DMS53 (cell line): ENCODE data around the gene WHAMM.
"Not testable (repeated sequence)": the region's sequence is repeated elsewhere in the genome, so short reads cannot be mapped to it uniquely, and the experiment has no call there.

ENCODE experiments used
- DNase-seq: peaks from one replicate; lab custom pipeline; 2025; lab: John Stamatoyannopoulos, UW

The WHAMM gene, protein sequence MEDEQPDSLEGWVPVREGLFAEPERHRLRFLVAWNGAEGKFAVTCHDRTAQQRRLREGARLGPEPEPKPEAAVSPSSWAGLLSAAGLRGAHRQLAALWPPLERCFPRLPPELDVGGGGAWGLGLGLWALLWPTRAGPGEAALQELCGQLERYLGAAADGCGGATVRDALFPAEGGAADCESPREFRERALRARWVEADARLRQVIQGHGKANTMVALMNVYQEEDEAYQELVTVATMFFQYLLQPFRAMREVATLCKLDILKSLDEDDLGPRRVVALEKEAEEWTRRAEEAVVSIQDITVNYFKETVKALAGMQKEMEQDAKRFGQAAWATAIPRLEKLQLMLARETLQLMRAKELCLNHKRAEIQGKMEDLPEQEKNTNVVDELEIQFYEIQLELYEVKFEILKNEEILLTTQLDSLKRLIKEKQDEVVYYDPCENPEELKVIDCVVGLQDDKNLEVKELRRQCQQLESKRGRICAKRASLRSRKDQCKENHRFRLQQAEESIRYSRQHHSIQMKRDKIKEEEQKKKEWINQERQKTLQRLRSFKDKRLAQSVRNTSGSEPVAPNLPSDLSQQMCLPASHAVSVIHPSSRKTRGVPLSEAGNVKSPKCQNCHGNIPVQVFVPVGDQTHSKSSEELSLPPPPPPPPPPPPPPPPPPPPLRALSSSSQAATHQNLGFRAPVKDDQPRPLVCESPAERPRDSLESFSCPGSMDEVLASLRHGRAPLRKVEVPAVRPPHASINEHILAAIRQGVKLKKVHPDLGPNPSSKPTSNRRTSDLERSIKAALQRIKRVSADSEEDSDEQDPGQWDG

DNA sequence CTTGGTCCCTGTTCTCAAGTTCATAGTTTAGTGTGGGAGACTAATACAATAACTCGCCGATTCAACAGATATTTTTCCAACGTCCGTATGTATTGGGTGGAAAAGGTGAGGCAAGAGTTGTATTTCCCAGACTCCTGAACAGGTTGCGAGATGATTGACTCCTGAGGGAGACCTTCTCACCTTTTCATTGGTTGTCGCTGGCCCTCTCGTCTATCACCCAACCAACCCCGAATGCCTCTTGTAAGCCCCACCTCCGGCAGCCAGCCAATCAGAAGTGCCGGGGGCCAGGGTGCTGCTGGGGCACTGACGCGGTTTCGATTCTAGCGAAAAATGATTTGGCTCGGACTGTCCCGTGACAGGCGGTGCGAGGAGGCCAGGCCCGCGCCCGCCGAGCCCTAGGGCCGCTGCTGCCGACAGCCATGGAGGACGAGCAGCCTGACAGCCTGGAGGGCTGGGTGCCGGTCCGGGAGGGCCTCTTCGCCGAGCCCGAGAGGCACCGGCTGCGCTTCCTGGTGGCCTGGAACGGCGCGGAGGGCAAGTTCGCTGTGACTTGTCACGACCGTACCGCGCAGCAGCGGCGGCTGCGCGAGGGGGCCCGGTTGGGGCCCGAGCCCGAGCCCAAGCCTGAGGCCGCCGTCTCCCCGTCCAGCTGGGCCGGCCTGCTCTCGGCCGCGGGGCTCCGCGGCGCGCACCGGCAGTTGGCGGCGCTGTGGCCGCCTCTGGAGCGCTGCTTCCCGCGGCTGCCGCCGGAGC lies at the start of gene WHAMM:
WHAMM (plus strand) TSS at position 321 of the 753 bp plus-strand sequence; CDS start at position 420, 99 bp downstream.
- peak; percentile 98 for DNase-seq

DNA sequence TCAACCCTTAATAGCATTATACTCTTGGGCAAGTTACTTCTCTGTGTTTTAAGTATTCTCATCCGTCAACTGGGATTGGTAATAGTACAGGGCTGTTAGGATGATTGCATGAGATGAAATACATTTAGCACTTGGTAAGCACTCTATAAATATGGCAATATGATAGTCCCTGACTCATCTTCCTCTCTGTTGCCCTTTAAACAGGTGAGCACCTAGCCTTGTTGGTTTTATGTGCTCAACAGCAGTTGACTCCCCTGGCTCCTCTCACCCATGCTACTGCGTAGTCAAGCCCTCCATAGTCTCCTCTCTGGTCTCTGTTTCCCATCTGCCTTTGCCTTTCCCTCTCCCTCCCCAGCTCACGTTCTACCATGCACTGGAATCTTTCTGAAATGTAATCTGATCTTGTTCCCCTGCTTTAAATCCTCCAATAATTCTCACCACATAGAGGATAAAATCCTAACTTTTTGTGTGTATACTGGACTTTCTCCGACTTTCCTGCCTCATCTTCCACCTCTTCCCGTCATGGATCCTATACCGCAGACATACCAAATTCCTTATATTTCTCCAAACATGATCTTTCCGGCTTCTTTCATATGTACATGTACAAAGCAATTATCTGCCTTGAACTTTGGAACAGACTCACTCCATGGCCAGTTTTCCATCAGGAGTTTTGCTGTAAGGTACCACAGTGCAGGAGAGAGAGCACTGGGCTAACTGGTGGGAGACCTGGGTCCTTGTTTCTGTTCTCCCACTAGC lies 45.9 kb upstream of the WHAMM start:
- DNase-seq: peak; percentile 58

DNA sequence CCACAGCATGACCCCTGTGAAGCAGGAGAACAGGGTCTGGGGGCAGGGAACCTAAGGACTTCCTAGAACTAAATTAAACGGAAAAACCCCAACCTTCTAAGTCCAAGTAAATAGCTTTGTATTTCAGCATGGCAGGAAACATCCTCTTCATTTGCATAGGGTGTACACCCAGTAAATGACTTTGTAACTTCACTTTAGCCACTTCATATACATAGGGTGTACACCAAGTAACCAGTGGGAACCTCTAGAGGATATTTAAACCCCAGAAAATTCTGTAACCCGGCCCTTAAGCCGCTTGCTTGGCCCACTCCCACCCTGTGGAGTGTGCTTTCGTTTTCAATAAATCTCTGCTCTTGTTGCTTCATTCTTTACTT lies 45.3 kb upstream of the WHAMM start:
- DNase-seq: no peak

DNA sequence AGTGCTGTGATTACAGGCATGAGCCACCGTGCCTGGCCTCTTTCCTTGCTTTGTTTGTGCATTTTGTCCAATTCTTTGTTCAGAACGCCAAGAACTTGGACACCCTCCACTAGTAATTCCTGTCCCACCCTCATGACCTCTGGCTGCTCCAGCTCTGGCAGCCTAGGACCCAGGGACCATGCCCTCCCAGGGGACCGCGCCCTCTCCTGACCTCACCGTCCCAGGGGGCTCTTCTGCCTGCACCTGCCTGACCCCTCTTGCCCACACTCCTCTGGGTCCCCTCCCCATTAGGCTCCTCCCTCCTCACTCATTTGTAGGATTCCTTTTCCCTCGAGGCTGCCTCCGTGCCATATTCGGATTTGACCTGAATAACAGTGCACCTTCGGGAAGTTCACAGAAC lies 44.7 kb upstream of the WHAMM start:
- no peak for DNase-seq

DNA sequence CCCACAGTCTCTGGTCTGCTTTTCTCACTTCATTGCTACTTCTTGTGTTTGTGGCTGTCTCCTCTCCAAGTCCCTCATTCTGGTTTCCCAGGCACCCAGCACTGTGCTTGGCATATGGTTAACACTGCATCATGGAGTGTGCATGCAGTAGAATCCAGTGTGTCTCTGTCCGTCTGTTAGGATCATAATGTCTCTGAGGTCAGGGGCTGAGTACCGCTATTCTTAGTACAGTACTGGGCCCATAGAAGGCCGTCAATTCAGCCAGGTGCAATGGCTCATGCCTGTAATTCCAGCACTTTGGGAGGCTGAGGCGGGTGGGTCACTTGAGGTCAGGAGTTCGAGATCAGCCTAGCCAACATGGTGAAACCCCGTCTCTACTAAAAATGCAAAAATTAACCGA lies 43.2 kb upstream of the WHAMM start:
- not testable (repeated sequence) for DNase-seq

DNA sequence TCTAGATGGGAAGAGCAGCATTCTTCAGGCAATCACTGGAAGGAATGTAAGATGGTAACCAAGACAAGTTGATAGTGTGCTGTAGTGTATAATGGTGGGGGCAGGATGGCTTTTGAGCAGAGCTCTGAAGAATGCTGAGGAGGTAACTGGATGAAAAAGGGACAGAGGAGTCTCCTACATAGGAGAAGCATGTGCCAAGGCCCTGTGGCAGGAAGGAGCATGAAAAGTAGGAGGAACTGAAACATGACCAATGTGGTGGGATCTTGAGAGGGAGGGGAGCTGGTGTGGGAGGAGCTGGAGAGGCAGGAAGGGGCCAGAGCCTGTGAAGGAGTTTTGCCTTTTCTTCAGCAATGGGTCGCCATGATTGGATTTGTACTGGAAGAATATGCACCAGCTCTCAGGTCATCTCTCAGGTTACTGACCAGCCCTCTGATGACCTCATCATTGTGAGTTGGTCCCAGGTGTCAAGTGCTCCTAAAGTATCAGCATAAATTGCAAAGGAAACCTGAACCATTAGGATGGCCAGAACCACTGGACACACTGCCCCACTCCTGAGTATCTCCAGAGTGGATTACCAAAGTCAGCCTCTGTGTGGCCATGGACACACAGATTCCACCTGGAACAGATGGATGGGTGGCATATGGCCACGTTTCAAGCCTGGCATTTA lies 42.1 kb upstream of the WHAMM start:
- DNase-seq: peak; percentile 5

DNA sequence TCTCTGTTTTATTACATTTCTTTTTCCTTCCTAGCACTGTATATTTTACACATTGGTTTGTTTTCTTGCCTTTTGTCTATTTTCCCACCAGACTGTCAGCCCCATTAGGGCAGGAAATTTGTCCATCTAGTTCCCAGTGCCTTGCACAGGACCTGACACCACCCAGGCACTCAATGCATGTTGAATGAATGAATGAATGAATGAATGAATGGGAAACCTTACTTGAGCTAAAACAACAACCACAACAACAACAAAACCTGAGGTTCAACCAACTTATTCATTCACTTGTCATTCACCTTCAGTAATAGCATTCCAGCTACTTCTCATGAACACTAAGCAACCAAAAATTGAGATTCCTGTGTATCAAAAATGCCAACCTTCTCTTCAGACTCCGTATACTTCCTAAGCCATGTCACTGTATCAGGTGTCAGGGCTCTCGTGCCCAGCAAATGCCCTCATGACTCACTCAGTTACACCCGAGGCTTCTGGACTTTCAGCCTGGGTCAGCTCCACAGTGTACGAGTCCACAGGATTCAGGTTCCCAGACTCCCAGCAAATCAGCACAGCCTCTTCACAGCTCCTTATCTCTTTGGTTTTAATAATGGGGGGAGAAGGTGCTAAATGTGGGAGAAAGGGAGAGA lies 40.9 kb upstream of the WHAMM start:
- DNase-seq: peak; percentile 18

DNA sequence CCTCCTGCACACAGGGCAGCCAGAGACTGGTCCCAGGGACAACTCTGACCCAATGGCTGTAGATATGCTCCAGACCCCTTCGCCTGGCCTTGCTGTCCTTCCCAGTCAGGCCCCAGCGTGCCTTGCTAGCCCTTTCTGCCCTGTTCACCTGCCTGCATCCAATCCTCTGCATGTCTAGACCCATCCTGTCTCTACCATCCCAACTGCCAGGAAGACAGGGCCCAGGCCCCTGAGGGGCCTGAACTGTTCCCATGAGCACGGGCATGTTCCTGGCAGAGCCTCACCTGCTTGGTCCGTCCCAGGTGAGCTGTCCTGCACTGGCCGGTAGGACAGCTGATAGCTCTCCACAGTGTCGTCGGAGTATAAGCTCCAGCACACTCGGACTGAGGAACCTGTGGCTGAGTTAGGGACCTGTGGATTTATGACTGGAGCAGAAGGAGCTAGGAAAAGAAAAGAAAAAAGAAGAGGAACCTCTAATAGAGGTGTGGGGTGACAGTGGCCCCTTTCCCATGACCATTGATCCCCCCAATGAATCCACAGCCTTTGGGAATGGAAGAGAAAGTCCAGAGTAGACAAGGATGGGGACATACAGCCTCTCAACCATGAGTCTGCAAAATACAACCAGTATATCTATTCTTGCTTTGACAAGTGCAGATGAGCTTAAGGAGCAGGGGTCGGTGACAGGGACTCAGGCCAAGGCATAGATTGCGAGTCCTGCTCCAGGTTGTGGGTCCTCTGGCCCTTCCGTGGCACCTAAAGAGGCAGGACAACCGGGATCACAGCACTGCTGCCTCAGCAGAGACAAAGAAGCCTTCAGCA lies 37.4 kb upstream of the WHAMM start:
- no peak for DNase-seq

DNA sequence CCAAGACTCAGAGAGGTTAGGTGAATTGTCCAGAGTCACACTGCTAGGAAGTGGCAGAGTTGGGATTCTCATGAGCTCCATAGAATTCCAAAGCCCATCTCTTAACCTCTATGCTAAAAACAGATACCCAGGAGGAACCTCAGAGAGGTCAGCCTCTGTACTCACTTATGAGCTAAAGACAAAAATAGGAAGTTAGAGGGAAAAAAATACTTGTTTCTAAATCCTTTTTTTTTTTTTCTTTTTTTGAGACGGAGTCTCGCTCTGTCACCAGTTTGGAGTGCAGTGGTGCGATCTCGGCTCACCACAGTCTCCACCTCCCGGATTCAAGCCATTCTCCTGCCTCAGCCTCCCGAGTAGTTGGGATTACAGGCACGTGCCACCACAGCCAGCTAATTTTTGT lies 34.9 kb upstream of the WHAMM start:
- no peak for DNase-seq

DNA sequence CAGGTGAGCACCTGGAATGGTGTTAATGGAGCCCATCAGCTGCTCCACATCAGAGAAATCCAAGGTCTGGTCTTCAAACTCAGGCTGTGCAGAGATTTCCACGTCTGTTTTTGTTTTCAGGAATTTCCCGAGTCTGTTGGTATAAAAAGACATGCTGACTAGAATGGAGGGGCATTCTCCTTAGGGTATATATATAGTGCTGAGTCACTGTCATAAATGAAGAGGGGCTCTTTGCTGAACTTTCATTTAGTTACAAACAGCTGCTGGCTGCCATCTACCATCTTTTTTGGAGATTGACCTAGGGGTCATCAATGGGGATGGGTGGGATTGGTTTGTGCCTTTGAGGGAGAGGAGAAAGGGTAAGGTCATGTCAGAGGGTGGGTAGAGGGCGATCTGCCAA lies 30.7 kb upstream of the WHAMM start:
- DNase-seq: no peak

DNA sequence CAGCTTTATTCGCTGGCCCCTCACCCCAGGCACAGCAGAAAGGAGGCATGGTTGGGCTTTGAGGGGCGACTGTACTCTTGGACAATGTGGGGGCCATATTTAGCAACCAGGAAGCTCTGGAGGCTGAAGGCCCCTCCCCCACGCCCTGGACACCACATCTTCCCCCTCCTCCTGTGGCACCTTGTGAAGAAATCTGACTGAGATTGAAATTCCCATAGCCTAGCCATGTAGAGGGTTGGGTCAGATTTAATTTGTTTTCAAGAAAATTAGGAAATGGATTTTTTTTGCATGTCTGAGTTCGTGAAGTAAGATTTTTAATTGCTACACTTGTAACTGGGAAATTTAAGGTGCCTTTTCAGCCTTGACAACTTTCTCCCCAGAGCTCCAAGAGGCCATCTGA lies 28.1 kb upstream of the WHAMM start:
- no peak for DNase-seq

DNA sequence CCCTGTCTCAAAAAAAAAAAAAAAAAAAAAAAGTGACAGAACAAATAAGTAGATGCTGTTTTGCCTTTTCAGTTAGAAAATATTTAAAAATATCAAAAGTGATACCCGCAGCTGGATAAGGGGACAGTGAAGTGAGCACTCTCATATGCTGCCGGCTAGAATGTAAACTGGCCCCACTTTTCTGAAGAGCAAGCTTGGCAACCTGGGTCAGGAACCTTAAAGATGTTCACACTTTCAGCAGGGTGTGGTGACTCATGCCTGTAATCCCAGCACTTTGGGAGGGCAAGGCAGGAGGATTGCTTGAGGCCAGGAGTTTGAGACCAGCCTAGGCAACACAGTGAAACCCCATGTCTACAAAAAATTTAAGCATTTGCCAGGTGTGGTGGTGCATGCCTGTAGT lies 20.9 kb upstream of the WHAMM start:
- DNase-seq: no peak

DNA sequence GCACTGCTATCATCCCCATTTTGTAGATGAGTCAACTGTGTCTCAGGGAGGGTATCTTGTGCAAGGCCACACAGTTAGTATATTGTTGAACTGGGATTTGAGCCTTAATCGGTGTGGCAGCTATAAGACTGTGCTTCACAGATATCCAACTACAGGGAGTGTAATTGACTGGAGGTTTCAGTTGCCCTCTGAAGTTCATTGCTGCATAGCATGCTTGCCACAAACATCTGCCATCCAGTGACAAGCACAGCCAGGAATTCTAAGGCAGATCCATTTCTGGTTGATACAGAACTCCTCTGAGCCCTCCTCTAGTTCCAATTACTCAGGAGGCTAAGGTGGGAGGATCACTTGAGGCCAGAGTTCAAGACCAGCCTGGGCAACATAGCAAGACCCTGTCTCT lies 19.9 kb upstream of the WHAMM start:
- no peak for DNase-seq

DNA sequence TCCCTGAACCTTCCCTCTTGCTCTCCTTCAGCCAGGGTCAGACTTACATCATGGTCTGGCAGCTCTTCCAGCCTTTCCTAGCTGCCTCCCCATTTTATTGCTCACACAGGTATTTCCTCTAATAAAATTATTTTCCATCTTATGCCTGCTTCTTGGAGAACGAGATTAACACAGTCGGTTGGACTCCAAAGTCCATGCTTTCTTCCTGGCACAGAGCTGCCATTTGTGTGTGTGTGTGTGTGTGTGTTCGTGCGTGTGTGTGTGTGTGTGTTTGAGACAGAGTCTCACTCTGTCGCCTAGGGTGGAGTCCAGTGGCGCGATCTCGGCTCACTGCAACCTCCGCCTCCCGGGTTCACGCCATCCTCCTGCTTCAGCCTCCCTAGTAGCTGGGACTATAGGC lies 19.1 kb upstream of the WHAMM start:
- DNase-seq: no peak

DNA sequence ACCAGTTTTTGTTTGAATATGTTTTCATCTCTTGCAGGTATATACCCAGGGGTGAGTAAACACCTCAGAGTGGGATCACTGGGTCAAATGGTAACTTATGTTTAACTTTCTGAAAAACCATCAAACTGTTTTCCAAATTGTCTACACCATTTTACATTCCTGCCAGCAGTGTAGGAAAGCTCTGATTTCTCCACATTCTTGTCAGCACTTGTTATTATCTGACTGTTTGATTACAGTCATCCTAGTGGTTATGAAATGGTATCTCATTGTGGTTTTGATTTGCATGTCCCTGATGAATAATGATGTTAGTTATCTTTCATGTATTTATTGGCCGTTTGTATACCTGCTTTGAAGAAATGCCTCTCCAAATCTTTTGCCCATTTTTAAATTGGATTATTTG lies 17.4 kb upstream of the WHAMM start:
- no peak for DNase-seq

DNA sequence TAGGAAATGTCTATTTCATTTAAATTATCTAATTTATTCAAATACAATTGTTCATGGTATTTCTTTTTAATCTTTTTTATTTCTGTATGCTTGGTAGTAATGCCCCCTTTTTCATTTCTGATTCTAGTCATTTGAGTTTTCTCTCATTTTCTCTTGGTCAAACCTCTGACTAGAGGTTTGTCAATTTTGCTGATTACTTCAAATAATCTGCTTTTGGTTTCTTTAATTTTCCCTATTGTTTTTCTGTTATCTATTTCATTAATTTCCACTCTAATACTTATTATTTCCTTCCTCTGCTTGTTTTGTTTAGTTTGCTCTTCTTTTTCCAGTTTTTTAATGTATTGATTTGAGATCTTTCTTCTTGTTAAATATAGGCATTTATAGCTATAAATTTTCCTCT lies 15.7 kb upstream of the WHAMM start:
- no peak for DNase-seq

DNA sequence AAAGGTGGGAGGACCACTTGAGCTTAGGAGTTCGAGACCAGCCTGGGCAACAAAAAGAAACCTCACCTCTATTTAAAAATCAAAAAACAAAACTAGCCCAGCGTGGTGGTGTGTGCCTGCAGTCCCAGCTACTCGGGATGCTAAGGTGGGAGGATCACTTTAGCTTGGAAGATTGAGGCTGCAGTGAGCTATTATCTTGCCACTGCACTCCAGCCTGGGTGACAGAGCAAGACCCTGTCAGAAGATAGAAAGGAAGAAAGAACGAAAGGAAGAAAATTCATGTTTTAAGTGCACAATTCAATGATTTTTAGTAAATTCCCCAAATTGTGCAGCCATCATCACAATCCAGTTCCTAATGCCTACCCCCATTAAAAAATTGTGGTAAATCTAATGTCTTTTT lies 11.3 kb upstream of the WHAMM start:
- no peak for DNase-seq

DNA sequence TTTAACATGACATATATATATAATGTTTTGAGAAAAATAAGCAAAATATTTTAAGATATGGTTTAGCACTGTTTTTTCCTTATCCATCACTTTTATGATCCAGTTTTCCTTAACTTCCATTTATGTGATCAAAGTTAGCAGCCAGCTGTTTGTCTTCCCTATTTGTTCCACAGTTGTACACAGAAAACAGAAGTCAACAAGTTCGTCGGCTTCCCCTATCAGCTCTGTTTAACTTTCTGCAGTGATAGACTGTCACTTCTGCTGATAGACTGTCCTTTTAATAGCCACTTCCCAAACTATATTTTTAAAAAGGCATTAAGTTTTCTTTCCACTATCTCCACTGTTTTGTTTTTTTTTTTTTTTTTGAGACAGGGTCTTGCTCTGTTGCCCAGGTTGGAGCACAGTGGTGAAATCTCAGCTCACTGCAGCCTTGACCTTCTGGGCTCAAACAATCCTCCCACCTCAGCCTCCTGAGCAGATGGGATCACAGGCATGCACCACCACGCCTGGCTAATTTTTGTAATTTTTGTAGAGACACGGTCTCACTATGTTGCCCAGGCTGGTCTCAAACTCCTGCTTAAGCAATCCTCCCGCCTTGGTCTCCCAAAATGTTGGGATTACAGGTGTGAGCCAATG lies 10.8 kb upstream of the WHAMM start:
- DNase-seq: no peak

DNA sequence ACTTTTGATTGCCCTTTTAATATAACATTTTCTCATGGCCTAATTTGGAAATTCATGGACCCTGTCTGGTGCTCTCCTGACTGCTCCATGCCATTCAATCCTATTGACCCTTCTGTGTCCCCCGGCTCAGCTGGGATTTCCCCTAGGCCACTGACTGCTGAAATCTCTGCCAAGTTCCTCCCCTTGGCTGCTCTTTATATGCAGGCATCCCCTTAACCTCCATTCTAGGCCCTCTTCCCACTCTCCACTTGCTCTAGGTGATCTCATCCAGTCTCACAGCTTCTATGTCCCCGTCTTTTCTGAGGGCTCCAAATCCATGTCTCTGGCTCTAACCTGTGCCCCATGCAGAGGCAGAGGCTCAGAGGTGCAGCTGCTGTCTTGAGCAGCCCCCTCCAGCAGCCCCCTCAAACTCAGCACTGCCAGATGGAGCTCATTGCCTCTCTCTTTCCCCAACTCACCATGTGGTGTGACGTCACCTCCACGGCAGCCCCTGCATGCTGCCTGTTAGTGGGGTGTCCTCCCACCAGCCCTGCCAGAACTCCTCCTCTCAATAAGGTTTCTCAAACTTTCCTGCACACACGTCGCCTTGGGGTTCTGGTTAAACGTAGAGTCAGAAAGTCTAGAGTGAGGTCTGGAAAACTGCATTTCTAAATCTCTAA lies 10.1 kb upstream of the WHAMM start:
- DNase-seq: no peak
